Prostate gland (tissue), 2 donors: ENCODE measurements around the gene FUBP1. TPM values are rescaled to one million over a fixed set of nuclear protein-coding genes. Genes with fewer than 3 reads are reported as not detected.

Experiments
- DNase-seq: peaks from one replicate; pipeline ENCODE4 v3.0.0-alpha.2; 2019; ENCODE audit warnings: low spot score
- H3K27ac ChIP-seq, 2 donors: fragments of 200-600 bp; sonication (generic); 2 replicates each; pipeline ENCODE4 v1.5.1; 2017 to 2019
- H3K27me3 ChIP-seq: fragments of 200-600 bp; sonication (generic); replicated peaks from 2 replicates; pipeline ENCODE4 v1.5.1; 2019; ENCODE audit not compliant: insufficient read depth
- H3K36me3 ChIP-seq, 2 donors: fragments of 200-600 bp; sonication (generic); 1 replicate in 1 of 2; 2 replicates in 1 of 2; pipeline versions ENCODE4 v1.5.1 to v1.8.1; 2017 to 2019
- H3K4me1 ChIP-seq: fragments of 200-600 bp; sonication (generic); replicated peaks from 2 replicates; pipeline ENCODE4 v1.5.1; 2019
- H3K4me3 ChIP-seq, 2 donors: fragments of 200-600 bp; sonication (generic); 2 replicates each; pipeline ENCODE4 v1.5.1; 2017 to 2019
- H3K9me3 ChIP-seq: fragments of 200-600 bp; sonication (generic); 2 replicates; pipeline ENCODE4 v1.5.1; 2017
- CTCF ChIP-seq, 4 experiments: fragments of 200-600 bp in 2 of 4; fragments of 450-650 bp in 2 of 4; sonication (generic) in 2 of 4; IDR thresholded peaks; 1 replicate in 3 of 4; 2 replicates in 1 of 4; pipeline ENCODE4 v1.5.1; 2016 to 2019; ENCODE audit warnings: antibody characterized with exemption in 4 of 4, mild to moderate bottlenecking in 2 of 4, moderate library complexity in 2 of 4
- POLR2A ChIP-seq: fragments of 450-650 bp; IDR thresholded peaks from one replicate; pipeline ENCODE4 v1.6.1; 2016; ENCODE audit warnings: antibody characterized with exemption, mild to moderate bottlenecking
- POLR2AphosphoS5 ChIP-seq: sonication (generic); formaldehyde crosslinking; IDR thresholded peaks from one replicate; pipeline ENCODE4 v1.6.1; 2017; ENCODE audit warnings: antibody characterized with exemption
- WGBS: methylation state at CpG from one replicate; pipeline ENCODE4 v1.1.5; 2018; 5-methylcytosine and 5-hydroxymethylcytosine counted together
- intact Hi-C: fragments of 100-400 bp; cut with DNase I; formaldehyde crosslinking; loops from one replicate; pipeline ENCODE4 v1.14.2; 2022
- total RNA-seq, 2 donors: library from RNA; depleted of rRNA; stranded (reverse); fragments of >200 nt; gene quantifications; one replicate each; pipeline ENCODE4 v1.1.0, GENCODE V29; 2016

Gene FUBP1
- total RNA-seq, 2 donors from 2014 or later = 109 to 126 TPM

DNA sequence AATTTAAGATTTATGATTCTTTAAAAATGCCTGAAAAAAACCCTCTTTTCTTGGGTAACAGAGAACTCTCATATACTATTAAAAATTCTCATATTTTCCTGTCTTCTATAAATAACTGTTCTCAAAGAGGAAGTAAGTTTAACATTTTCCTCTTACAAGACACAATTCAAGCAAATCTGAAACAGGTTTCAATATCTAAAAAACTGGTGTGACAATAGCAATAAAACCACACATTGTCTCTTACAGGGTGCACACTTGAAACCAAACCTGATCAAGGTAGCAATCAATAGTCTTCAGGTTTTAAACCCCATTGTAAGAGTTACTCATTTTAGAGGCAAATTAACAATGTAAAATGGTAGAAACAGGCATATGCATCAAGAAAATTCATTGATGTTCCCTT, 28.0 kb downstream of the FUBP1 start:
- intact Hi-C loops = no loop called here
- no peak overlapping the region for H3K4me3 ChIP-seq
- H3K9me3 ChIP-seq = no peaks in the 10 kb centered on the region
- no peak overlapping the region for H3K27ac ChIP-seq
- DNase-seq = no peak
- H3K27me3 ChIP-seq = no peaks in the 10 kb centered on the region
- TF ChIP-seq POLR2AphosphoS5 (no peak), CTCF (IDR thresholded peaks at IDR 0.05) (no peak), POLR2A (no peak)
- H3K36me3 ChIP-seq = peaks cover 0 to 3% of the 10 kb centered on the region in 2 donors
- H3K4me1 ChIP-seq = no peaks in the 10 kb centered on the region

DNA sequence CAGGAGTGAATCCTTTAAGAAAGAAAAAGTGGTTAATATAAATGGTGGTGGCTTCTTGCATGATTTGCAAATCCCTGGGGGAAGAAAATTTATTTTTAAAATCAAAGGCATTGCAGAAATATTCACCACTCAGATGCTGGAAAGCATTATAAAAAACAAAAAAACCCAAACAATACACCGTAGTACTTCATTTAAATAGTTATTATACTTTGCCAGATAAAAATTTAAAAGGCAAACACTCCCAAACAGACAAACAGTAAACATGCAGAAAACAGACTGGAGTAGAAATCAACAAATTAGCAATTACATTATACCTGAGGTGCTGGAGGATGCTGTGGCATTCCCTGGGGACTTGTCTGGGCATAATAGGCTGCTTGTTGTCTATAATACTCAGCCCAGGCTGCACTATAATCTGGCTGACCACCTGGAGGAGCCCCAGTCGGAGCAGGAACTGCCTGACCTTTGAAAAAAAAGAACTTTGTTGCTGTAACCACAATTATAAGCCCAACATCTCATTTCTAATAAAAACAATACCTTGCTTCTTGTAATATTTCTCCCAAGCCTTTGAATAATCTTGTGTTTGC, 29.9 kb downstream of the FUBP1 start:
- Histone ChIP-seq H3K36me3 (no peaks in the 10 kb centered on the region), H3K4me1 (no peaks in the 10 kb centered on the region), H3K9me3 (no peaks in the 10 kb centered on the region), H3K27me3 (no peaks in the 10 kb centered on the region), H3K4me3 (no peak overlapping the region), H3K27ac (no peak overlapping the region)
- intact Hi-C loops = no loop called here
- WGBS = 42% methylated on average over 2 of the region's 2 CpGs
- no peak for DNase-seq
- TF ChIP-seq CTCF (IDR thresholded peaks at IDR 0.05) (no peak), POLR2A (no peak), POLR2AphosphoS5 (no peak)

- H3K9me3 ChIP-seq = no peaks in the 10 kb centered on the region
These were observed 33.5 kb downstream of the FUBP1 start for GRCh38 chr1:77945345-77945744.

GRCh38 chr1:77942400-77943140, 36.3 kb downstream of the FUBP1 start:
- H3K4me1 ChIP-seq = no peaks in the 10 kb centered on the region
- no peaks in the 10 kb centered on the region for H3K36me3 ChIP-seq
- H3K27me3 ChIP-seq = no peaks in the 10 kb centered on the region
- H3K4me3 ChIP-seq = no peak overlapping the region
- no peaks in the 10 kb centered on the region for H3K9me3 ChIP-seq
- intact Hi-C loops = no loop called here
- DNase-seq = no peak
- no peak overlapping the region for H3K27ac ChIP-seq
- WGBS = 89% methylated on average over 4 of the region's 4 CpGs
- TF ChIP-seq POLR2AphosphoS5 (no peak), POLR2A (no peak), CTCF (IDR thresholded peaks at IDR 0.05) (no peak)

More at GRCh38 chr1:77945345-77945744, 33.5 kb downstream of the FUBP1 start:
- Histone ChIP-seq H3K4me1 (no peaks in the 10 kb centered on the region), H3K4me3 (no peak overlapping the region), H3K27me3 (no peaks in the 10 kb centered on the region), H3K27ac (no peak overlapping the region), H3K36me3 (no peaks in the 10 kb centered on the region)
- intact Hi-C loops = no loop called here
- WGBS = 81% methylated on average over 2 of the region's 2 CpGs
- no peak for TF ChIP-seq CTCF (IDR thresholded peaks at IDR 0.05)
- no peak for DNase-seq
